ENCODE data around the gene MACROD2. TPM values are rescaled to one million over a fixed set of nuclear protein-coding genes. Genes with fewer than 3 reads are reported as not detected.

Gene MACROD2
- total RNA-seq, 1 experiment from 2014 or later: 3.7 TPM

DNA sequence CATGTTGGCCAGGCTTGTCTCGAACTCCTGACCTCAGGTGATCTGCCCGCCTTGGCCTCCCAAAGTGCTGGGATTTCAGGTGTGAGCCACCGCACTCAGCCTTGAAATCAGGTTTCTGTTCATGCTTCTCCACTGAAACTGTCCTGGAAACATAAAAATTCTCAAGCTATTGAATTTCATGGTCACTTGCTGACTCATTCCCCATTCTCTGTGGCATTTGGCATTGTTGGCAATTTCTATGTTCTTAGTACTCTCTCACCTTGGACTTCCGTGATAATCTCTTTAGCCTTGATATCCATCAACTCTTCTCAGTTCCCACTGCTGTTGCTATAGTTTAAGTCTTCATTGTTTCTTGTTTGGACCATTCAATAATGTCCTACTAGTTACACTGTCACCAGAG is 11.1 kb upstream of the MACROD2 start (continued):
- TF ChIP-seq REST (IDR thresholded peaks at IDR 0.05; ENCODE audit: low read depth) (no peak), MAX (IDR thresholded peaks at IDR 0.05) (no peak), ZNF274 (IDR thresholded peaks at IDR 0.05; ENCODE audit: low read depth, low read length) (no peak), SIN3A (IDR thresholded peaks at IDR 0.05; ENCODE audit: low read depth) (no peak), RAD21 (IDR thresholded peaks at IDR 0.05; ENCODE audit: low read depth) (no peak), CEBPB (IDR thresholded peaks at IDR 0.05; ENCODE audit: low read depth) (no peak), SRF (IDR thresholded peaks at IDR 0.05; ENCODE audit: low read depth) (no peak), ZFX (IDR thresholded peaks at IDR 0.05) (no peak)

GRCh38 chr20:13990465-13990864 is 4.9 kb upstream of the MACROD2 start, which contains the start of gene SEL1L2:
Gene SEL1L2 (minus strand): TSS chr20:13990614. CDS start chr20:13990534, 80 bp downstream.
- H3K4me1 ChIP-seq (ENCODE audit: control insufficient read depth in 1 of 2, insufficient read depth in 2 of 2, low read length in 2 of 2): peaks cover 0 to 6% of the 10 kb centered on the region in 2 experiments; a peak in 1 of 4 replicates
- BruUV-seq (replicated peaks): no TSS peak
- H2AFZ ChIP-seq (ENCODE audit: low read depth, low read length, poor library complexity, severe bottlenecking): no peak within 1 kb of the TSS
- no peak within 1 kb of the TSS for H3K27ac ChIP-seq (ENCODE audit: low read depth, low read length)
- intact Hi-C loops (cut with micrococcal nuclease): no loop called here
- no peak within 1 kb of the TSS for H3K9ac ChIP-seq (ENCODE audit: low read length)
- H3K9me3 ChIP-seq (ENCODE audit: control insufficient read depth in 1 of 2, insufficient read depth in 1 of 2, low read depth in 1 of 2, low read length in 2 of 2): peaks cover 12 to 13% of the 10 kb centered on the region in 2 experiments; a peak in 2 of 4 replicates
- RAD21 ChIA-PET (ENCODE audit: low non-redundant PET in 1 of 2, low total read pairs in 2 of 2, uncharacterized antibody in 2 of 2, unreplicated experiment in 2 of 2): no interaction called here
- no peak within 1 kb of the TSS for H3K4me2 ChIP-seq (ENCODE audit: low read length)
- ATAC-seq (no peak), DNase-seq (ENCODE audit: low read depth, low spot score) (no peak)
- POLR2A ChIA-PET: no interaction called here
- H4K20me1 ChIP-seq (ENCODE audit: insufficient read depth): no peaks in the 10 kb centered on the region
- TF ChIP-seq ELF1 (IDR thresholded peaks at IDR 0.05; ENCODE audit: borderline replicate concordance, low read depth) (no peak), JUND (IDR thresholded peaks at IDR 0.05) (no peak), EGR1 (IDR thresholded peaks at IDR 0.05; ENCODE audit: low read depth) (no peak), SIN3A (IDR thresholded peaks at IDR 0.05; ENCODE audit: low read depth) (no peak)
- CTCF ChIA-PET: interaction anchor here (0.8 kb wide), 1 partner anchor 37 kb away, joined by 3 read pairs; no protein-coding TSS in a partner anchor
- no peaks in the 10 kb centered on the region for H3K79me2 ChIP-seq (ENCODE audit: insufficient read depth, low read length)
- no peak within 1 kb of the TSS for H3K4me3 ChIP-seq (replicated peaks in 1 of 2; ENCODE audit: low read depth in 1 of 2, low read length in 2 of 2)
- H3K27me3 ChIP-seq (ENCODE audit: insufficient read depth, low read length): no peaks in the 10 kb centered on the region
- H3K9me2 ChIP-seq (ENCODE audit: insufficient read depth): no peaks in the 10 kb centered on the region
- H3K36me3 ChIP-seq (ENCODE audit: control insufficient read depth in 1 of 2, insufficient read depth in 2 of 2, low read length in 2 of 2): no peaks in the 10 kb centered on the region

All from HCT116 (cell line).